Right kidney (tissue), 1 donor: ENCODE measurements around the gene SLC28A1.
A peak's percentile ranks its signal among the peaks of the same experiment; 100 is the strongest.
"Not testable (repeated sequence)": the region's sequence is repeated elsewhere in the genome, so short reads cannot be mapped to it uniquely, and the experiment has no call there.

ENCODE experiments used
- DNase-seq: peaks from one replicate; pipeline ENCODE4 v3.0.0-alpha.2; 2016

SLC28A1 gene

DNA sequence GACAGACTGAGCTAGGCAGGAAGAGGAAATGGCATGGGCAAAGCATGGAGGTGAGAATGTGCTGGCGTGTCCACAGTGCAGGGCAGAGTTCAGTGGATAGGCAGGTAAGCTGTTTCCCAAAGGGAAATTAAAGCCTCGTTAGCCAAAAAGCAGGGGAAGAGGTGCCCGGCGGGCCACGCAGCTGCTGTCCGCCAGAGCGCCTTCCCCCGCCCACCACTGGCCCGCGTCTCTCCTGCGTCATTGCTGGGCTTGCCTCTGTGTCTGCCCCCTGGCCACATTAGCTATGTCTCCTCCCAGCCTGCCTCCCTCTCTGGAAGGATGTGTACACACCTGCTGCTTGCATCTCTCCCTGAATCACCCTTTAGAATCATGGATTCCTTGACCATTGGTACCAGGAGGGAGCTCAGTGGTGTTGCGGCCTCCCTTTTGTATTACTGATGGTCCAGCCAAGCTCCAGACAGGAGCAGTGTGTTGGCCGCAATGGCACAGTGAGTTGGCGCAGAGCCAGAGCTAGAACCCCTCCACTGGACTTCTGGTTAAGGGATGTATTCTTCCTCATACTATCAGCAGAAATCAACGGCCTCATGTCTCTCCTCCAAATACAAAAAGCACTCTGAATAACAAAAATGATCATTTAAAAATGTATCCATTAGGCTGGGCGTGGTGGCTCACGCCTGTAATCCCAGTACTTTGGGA lies 26.6 kb downstream of the SLC28A1 start:
- no peak for DNase-seq

DNA sequence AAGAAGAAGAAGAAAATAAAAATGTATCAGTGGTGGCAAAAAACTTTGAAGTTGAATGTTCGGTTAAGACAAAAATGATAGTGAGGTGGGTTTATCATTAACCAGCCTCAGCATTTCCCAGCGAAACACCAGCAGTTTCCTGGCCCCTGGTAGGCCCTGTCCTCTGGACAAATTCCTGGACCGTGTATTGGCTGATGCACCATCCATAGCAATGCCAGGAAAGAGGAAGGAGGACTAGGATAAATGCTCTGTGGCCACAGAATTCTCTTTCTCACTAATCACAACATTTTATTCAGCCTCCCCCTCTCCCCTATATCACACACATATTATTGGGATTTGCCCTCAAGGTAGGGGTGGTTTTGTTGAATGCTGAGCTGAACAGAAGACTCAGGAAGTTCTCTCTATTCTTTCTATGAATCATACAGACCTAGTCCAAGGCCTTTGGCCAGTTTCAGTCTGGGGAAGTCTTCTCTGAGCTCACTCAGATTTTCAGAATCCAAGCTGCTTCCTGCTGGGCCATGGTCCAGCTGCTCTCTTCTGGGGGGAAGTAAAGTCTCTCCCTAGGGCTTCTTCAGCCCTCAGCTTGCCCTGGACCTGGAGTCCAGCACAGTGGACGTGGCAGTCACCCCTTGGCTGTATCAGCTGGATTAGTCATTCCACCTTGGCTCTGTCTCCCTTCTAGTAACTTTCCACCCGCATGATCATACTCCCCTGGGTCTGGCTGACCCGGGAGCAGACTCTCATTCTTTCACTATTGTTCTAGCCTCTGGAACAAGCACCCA lies 27.6 kb downstream of the SLC28A1 start:
- DNase-seq = no peak

DNA sequence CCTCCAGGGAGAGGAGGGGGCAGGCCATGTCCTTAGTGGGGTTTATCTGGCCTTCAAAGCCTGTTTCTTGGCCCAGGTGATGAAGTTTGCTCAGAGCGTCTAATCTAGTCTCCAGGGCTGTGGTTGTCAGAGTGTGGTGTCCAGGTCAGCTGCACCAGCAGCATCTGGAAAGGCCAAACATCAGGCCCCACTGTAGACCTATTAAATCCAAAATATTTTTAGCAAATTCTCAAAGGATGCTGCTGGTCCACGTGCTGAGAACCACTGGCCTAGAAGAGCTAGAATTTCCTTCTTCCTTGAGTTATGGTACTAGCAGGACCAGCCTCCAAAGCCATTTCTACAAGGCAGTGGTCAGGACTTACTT lies 28.9 kb downstream of the SLC28A1 start:
- DNase-seq = no peak

DNA sequence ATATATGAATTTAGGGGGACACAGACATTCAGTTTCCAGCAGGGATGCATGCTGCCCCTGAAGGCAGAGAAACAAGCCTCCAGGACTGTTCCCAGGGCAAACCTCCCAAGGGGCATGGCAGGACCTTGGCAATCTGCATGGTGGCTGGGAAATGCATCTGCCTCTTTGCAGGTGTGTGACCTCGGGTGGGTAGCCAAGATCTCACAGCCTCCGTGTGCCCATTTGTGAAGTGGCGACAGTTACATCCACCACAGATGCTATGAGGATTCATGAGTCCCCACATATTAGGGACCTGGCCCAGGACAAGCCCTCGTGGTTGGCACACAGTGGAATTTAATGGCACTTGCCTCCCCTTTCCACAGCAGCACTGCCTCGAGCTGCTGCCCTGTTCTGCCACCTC lies 29.9 kb downstream of the SLC28A1 start:
- no peak for DNase-seq

DNA sequence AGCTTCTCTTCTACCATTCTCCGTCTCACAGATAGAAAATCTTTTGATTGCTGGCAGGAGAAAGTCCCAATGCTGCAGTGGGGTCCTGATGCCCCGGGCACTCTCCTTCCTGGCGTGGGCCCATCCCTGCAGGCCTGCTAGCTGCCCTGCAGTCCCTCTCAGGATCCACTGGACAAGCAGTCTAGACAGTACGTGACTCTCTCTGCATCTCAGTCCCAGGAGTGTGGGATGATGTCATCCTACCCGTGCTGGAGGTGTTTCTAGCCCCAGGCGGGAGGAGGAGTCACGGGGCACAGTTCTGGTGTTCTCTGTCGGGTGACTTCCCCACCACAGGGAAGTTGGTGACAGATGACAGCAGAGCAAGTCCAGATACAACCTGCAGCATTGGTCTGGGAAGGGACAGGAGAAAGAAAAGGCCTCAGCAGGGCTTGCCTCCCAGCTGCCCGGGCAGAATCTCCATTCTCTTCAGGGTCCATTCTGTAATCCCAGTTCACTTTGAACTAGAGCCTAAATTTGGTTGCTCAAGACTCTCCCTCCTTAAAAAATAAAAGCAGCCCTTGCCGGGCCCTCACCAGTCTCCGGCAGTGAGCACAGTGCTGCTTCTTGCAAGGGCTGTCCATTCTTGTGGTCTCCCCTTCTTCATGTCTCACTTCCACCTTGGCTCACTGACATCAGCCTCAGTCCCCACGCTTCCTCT lies 30.6 kb downstream of the SLC28A1 start:
- peak; percentile 49 for DNase-seq

DNA sequence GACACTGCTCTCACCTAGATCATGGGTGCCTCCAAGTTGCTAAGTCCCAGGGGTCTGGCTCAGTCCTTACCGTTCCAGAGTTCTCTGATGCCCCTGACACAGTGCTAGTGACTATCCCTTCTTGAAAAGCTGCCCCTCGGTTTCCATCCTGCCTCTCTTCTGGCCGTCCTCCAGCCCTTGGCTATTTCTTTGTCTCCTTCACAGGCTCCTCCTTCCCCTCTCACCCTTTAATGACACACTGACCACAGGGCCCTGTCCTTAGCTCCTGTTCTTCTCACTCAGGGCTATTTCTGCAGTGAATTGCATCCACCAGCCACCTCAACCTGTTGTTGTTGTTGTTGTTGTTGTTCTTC lies 31.1 kb downstream of the SLC28A1 start:
- DNase-seq = no peak

DNA sequence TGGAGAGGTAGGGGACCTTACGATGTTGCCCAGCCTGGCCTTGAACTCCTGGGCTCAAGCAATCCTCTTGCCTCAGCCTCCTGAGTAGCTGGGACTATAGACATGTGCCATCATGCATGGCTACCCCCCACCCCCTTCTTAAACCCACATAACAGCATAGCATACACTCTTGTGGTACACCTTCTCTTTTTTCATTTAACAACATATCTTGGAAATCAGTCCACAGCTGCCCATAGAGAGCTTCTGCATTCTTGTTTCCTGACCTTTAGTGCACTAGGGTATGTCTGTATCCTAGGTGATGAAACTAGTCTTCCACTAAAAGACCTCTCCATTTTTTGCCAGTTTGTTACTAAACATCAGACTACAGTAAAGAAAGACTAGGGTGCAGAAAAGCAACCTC lies 33.0 kb downstream of the SLC28A1 start:
- no peak for DNase-seq

DNA sequence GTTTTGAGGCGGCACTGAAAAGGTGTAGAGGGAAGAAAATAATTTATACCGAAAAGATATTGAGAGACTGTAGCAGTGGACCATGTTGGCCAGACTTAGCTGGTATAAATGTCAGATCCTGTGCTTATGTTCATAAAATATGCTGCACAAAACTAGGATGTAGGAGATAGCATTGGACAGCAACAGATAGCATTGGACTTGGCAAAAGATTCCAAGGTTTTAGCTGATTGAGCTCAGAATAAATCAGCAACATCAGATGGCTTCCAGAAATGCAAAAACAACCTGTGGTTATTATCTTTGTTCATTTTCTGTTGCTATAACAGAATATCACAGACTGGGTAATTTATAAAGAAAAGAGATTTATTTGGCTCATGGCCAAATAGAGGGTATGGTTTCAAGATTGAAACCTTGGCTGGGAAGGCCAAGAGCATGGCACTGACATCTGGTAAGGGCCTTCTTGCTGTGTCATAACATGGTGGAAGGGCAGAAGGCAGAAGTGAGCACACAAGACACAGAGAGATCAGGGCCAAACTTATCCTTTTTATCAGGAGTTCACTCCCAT lies 34.7 kb downstream of the SLC28A1 start:
- DNase-seq = no peak

DNA sequence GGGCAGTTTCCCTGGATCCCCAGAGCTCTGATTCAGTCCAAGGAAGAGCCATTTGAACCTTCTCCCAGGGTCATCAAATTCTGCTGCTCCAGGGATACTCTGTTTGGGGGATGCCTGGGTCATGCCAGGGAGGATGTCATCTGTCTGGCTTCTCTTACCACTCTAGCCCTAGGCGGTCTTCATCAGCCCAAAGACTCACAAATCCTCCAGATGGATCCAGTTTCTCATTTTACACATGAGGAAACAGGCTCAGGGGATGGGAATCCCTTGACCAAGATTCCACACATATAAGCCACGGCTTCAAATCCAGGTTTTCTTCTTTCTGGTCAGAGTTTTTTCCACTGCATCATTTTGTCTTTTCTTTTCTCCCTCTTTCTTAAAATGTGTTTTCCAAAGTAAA lies 36.7 kb downstream of the SLC28A1 start:
- no peak for DNase-seq

DNA sequence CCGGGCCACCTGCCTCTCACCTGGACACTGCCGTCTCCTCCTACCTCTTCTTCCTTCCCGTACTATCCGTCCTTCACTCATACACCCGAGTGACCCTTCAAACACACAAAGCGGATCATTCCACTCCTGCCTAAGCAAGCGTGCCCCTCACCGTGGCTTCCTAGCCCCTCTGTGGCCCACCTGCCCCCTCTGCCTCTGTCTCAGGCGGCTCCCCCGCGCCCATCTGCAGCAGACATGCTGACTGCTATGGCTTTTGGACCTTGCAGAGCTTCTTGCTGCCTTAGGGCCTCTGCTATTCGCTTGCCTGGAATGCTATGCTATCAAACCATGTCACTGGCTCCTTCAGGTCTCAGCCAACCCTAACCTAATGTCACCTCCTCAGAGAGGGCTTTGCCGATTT lies 38.1 kb downstream of the SLC28A1 start:
- no peak for DNase-seq

DNA sequence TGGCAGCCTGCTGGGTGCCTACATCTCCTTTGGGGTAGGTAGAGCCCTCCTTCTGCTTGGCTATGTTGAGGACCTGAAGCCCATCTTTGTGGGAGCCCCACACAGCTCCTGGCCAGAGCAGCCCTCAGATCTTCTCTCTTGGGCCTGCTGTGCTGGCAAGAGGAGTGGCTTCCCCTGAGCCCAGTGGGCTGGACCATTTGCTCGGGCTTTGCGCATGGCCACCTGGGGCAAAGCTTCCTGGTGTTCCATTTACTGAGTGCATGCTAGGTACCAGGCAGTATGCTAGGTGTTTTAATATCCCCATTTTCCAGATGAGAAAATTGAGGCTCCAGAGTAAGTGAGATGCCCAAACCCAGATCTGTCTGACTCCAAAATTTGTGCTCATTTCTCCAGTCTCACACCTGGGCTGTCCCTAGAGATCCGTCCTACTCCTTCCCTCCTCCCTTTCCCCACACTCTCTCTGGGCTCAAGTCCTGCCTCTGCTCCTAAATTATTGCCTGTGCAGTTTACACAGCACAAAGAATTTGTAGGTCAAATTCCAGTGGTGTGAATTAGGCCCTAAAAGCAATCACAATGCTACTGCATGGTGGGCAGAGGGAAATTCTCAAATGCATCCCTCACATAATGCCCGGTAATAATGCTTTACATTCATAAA lies 39.7 kb downstream of the SLC28A1 start:
- no peak for DNase-seq

DNA sequence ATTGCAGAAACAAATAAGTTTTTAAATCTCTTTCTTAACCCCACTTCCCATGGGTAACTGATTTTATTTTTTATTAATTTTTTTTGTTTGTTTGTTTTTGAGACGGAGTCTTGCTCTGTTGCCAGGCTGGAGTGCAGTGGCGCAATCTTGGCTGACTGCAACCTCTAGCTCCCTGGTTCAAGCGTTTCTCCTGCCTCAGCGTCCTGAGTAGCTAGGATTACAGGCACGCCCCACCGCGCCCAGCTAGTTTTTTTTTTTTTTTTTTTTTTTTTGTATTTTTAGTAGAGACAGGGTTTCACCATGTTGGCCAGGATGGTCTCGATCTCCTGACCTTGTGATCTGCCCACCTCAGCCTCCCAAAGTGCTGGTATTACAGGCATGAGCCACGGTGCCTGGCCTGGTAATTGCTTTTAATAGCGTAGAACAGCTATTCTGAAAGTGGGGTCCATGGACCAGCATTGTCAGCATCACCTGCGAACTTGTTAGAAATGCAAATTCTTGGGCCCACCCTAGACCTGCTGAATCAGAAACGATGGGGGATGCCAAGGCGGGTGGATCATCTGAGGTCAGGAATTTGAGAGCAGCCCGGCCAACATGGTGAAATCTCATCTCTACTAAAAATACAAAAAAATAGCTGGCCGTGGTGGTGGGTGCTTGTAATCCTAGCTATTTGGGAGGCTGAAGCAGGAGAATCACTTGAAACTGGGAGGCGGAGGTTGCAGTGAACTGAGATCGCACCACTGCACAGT lies 40.5 kb downstream of the SLC28A1 start:
- not testable (repeated sequence) for DNase-seq

DNA sequence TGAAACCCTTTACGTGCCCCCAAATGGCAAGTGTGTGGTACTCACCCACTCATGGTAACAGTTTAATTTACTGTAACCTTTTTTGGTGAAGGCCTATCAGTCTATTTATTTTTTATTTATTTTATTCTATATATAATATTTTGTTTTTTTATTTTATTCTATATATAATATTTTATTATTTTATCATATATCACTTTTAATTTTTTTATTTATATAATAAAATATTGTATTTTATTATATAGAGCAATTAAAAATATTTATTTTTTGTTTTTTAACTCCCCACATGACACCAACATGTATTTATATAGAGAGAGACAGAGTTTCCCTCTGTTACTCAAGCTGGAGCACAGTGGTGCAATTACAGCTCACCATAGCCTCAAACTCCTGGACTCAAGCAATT lies 41.4 kb downstream of the SLC28A1 start:
- no peak for DNase-seq

DNA sequence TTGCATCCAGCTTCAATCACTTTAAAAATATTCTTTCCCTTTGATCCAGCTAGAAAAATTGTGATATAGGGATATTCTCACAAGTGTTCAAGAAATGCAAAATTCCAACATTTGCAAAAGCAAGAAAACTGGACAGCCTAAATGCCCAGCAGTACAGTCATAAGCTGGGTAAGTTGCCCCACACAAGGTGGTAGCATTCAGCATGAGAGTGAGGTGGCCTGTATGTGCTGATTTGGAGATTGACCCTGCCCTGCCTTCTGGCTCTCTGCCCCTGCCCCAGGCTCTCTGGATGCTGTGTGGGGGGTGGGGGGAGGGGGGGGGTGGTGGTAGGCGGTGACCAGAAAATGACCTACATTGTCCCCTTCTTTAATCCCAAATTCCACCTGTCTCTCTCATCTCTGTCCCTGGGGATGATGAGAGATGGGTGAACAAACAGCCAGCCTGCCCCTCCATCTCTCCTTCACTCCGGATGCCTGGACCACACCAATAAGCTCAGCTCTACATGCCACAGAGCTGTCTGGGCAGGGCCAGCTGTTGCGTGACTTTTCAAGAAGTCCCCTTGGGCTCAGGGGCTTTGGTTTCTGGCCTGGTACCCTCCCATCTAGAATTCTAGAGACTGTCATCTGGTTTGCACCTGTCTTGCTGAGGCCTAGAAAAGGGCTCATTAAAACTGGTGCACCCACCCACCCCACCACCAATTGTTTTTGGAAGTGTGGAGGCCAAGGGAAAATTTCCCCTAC lies 42.2 kb downstream of the SLC28A1 start:
- no peak for DNase-seq

DNA sequence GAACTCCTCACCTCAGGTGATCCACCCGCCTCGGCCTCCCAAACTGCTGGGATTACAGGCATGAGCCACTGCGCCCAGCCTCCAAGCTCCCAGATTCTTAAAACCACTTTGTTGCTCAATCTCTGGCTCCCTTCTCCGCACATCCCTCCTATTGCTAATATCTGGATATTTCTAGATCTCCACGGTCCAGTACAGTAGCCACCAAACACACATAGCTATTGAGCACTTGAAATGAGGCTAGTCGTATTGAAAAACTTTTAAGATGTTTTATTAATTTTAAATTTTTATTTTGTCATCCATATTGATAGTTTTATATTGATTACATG lies 44.3 kb downstream of the SLC28A1 start:
- no peak for DNase-seq

DNA sequence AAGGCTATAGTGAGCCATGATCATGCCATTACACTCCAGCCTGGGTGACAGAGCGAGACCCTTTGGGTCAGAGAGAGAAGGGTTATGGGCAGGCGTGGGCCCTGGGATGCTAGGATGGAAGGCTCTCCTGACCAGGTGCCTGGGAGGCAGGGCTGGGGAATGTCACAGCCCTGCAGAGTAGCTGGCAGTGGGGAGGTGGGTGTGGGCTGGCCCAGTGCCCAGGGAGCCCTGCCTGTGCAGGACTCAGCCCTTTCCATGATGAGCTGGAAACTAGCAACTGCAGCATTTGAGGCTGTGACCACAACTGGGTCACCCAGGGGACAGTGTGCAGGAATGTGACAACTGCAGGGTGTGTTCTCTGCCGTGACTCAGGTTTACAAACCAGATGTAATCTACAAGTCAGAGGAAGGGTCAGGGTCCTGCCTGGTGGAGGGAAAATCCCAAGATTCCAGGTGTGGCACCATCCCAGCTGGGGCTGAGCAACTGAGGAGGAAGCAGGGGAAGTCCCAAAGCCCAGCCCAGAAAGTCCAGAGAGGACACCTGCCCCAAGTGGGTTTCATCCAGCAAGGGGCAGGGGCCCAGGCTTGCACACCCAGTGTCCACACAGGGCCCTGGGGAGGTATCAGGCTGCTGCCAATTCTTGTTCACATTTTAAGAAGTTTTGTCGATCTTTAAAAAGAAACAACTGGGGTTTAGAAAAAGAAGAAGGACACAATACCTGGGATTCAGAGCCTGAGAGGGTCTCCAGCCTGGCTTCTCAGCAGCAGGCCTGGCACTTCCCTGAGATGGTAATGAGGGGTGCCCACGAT lies 45.5 kb downstream of the SLC28A1 start:
- DNase-seq = no peak

DNA sequence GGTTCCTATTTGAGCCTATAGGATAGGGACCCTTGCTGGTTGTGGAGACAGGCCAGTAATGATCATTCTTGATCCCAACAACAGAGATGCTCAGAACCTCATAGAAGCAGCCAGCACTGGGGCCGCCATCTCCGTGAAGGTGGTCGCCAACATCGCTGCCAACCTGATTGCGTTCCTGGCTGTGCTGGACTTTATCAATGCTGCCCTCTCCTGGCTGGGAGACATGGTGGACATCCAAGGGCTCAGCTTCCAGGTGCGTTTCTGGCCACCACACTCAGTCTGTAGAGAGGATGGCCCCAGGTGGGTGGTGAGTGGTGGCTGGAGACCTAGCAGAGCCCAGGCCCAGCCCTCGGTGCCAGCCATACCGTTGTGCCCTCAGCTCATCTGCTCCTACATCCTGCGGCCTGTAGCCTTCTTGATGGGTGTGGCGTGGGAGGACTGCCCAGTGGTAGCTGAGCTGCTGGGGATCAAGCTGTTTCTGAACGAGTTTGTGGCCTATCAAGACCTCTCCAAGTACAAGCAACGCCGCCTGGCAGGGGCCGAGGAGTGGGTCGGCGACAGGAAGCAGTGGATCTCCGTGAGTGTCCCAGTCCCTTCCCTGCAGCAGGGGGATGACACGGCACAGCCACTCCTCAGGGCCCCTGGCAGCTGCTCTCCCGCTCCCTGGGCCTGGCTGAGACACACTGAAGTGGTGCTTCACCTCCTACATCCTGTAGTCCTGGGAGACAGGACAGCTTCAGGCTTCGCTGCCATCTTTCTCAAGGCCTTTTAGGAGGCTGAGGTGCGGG lies 50.7 kb downstream of the SLC28A1 start:
- DNase-seq = no peak

DNA sequence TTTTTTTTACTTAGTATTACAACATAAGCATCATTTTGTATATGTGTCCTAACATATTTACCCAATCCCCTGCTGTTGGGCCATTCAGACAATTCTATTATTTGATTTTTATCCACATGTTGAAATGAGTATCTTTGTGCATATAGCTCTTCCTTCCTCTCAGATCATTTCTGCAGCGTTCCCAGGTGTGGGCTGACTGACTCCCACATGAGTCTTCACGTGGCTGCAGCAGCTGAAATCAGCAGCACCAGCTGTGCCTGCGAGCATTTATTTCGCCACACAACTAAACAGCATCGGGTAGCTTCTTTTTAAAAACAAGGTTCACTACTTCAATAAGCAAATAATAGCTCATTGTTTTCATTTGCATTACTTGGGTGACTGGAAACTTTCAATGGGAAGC lies 52.7 kb downstream of the SLC28A1 start:
- no peak for DNase-seq

DNA sequence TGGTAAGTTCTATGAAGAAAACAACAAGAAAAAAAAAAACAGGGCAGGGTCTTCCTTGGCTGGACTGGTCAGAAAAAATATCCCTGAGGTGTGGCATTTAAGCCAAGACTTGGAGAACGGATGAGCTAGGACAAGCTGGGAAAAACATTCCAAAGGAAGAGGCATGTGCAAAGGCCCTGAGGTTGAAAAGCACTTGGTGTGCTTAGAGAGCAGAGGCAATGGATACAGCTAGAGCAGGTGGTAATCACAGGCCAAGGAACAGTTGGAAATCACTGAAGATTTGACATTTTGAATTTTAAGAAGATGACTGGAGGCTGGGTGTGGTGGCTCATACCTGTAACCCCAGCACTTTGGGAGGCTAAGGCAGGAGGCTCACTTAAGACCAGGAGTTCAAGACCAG lies 54.3 kb downstream of the SLC28A1 start:
- DNase-seq = no peak

DNA sequence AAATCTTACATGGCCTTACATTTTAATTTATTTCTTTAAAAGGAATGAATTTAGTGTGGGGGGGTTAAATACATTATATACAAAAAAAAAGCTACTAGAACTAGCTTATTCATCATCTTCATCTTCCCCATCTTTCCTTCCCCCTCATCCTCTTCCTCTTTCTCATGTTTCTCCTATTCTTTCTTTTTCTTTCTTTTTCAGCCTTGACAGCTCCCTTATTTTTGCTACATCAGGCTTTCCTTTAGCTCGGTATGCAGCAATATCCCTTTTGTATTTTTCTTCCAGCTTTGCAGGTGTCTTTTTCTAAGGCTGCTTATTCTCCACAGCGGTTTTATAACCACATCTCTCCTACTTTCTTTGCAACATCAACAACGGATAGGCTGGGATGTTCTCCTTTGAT lies 55.9 kb downstream of the SLC28A1 start:
- no peak for DNase-seq
